Prostate gland (tissue), 2 donors: ENCODE data around the gene CTNS. TPM values are rescaled to one million over a fixed set of nuclear protein-coding genes. Genes with fewer than 3 reads are reported as not detected.

ENCODE experiments used
- DNase-seq: peaks from one replicate; pipeline ENCODE4 v3.0.0-alpha.2; 2019; ENCODE audit warnings: low spot score
- H3K27ac ChIP-seq, 2 donors: fragments of 200-600 bp; sonication (generic); 2 replicates each; pipeline ENCODE4 v1.5.1; 2017 to 2019
- H3K27me3 ChIP-seq: fragments of 200-600 bp; sonication (generic); replicated peaks from 2 replicates; pipeline ENCODE4 v1.5.1; 2019; ENCODE audit not compliant: insufficient read depth
- H3K36me3 ChIP-seq, 2 donors: fragments of 200-600 bp; sonication (generic); 1 replicate in 1 of 2; 2 replicates in 1 of 2; pipeline versions ENCODE4 v1.5.1 to v1.8.1; 2017 to 2019
- H3K4me1 ChIP-seq: fragments of 200-600 bp; sonication (generic); replicated peaks from 2 replicates; pipeline ENCODE4 v1.5.1; 2019
- H3K4me3 ChIP-seq, 2 donors: fragments of 200-600 bp; sonication (generic); 2 replicates each; pipeline ENCODE4 v1.5.1; 2017 to 2019
- H3K9me3 ChIP-seq: fragments of 200-600 bp; sonication (generic); 2 replicates; pipeline ENCODE4 v1.5.1; 2017
- CTCF ChIP-seq, 4 experiments: fragments of 200-600 bp in 2 of 4; fragments of 450-650 bp in 2 of 4; sonication (generic) in 2 of 4; IDR thresholded peaks; 1 replicate in 3 of 4; 2 replicates in 1 of 4; pipeline ENCODE4 v1.5.1; 2016 to 2019; ENCODE audit warnings: antibody characterized with exemption in 4 of 4, mild to moderate bottlenecking in 2 of 4, moderate library complexity in 2 of 4
- POLR2A ChIP-seq: fragments of 450-650 bp; IDR thresholded peaks from one replicate; pipeline ENCODE4 v1.6.1; 2016; ENCODE audit warnings: antibody characterized with exemption, mild to moderate bottlenecking
- POLR2AphosphoS5 ChIP-seq: sonication (generic); formaldehyde crosslinking; IDR thresholded peaks from one replicate; pipeline ENCODE4 v1.6.1; 2017; ENCODE audit warnings: antibody characterized with exemption
- WGBS: methylation state at CpG from one replicate; pipeline ENCODE4 v1.1.5; 2018; 5-methylcytosine and 5-hydroxymethylcytosine counted together
- intact Hi-C: fragments of 100-400 bp; cut with DNase I; formaldehyde crosslinking; loops from one replicate; pipeline ENCODE4 v1.14.2; 2022
- total RNA-seq, 2 donors: library from RNA; depleted of rRNA; stranded (reverse); fragments of >200 nt; gene quantifications; one replicate each; pipeline ENCODE4 v1.1.0, GENCODE V29; 2016

CTNS gene
- total RNA-seq, 2 donors from 2014 or later: 26.9 to 51.2 TPM

GRCh38 chr17:3666516-3666915 lies 30.0 kb downstream of the CTNS start:
- TF ChIP-seq POLR2A: no peak
- no peak for TF ChIP-seq CTCF (IDR thresholded peaks at IDR 0.05)
- TF ChIP-seq POLR2AphosphoS5: no peak
- Histone ChIP-seq H3K27me3 (no peaks in the 10 kb centered on the region), H3K4me3 (no peak overlapping the region), H3K4me1 (peaks cover 13% of the 10 kb centered on the region), H3K27ac (peak overlapping the region; percentile 30 to 36), H3K36me3 (peaks cover 0 to 6% of the 10 kb centered on the region in 2 donors), H3K9me3 (no peaks in the 10 kb centered on the region)
- peak; percentile 37 for DNase-seq
- intact Hi-C loops: no loop called here
- WGBS: 48% methylated on average over 6 of the region's 6 CpGs

GRCh38 chr17:3667366-3668278 lies 31.1 kb downstream of the CTNS start:
- intact Hi-C loops: loop anchor here (1.0 to 2.0 kb wide), 2 partner anchors 31 to 55 kb away; partner anchors contain the start of genes CTNS, HASPIN and SHPK

GRCh38 chr17:3668279-3669084 lies 31.9 kb downstream of the CTNS start, which contains the start of the genes EMC6 and TAX1BP3:
Gene EMC6 (plus strand): TSS chr17:3668812. CDS start chr17:3669147, 335 bp downstream.
Gene TAX1BP3 (minus strand): TSS chr17:3668578. CDS start chr17:3668526, 52 bp downstream.
- TF ChIP-seq POLR2AphosphoS5 (peak; percentile 97), CTCF (IDR thresholded peaks at IDR 0.05) (peak in 1 of 4 experiments; percentile 9), POLR2A (peak; percentile 95)
- H3K9me3 ChIP-seq: no peaks in the 10 kb centered on the region
- WGBS: 1% methylated on average over 45 of the region's 89 CpGs
- intact Hi-C loops: loop anchor here (1.0 to 2.0 kb wide), 2 partner anchors 32 to 54 kb away; partner anchors contain the start of genes CTNS, HASPIN and SHPK
- peak; percentile 98 for DNase-seq
- H3K27ac ChIP-seq: peak within 1 kb of the TSS; percentile 92 to 95
- no peaks in the 10 kb centered on the region for H3K27me3 ChIP-seq
- peaks cover 0 to under 1% of the 10 kb centered on the region in 2 donors for H3K36me3 ChIP-seq
- H3K4me3 ChIP-seq: peak within 1 kb of the TSS; percentile 83 to 90
- H3K4me1 ChIP-seq: peaks cover 13% of the 10 kb centered on the region

More at GRCh38 chr17:3667366-3668278, 31.1 kb downstream of the CTNS start:
- no peaks in the 10 kb centered on the region for H3K27me3 ChIP-seq
- peaks cover 0 to 6% of the 10 kb centered on the region in 2 donors for H3K36me3 ChIP-seq
- TF ChIP-seq POLR2A: peak; percentile 47
- no peak for TF ChIP-seq CTCF (IDR thresholded peaks at IDR 0.05)
- TF ChIP-seq POLR2AphosphoS5: peak; percentile 51
- H3K9me3 ChIP-seq: no peaks in the 10 kb centered on the region
- peaks cover 13% of the 10 kb centered on the region for H3K4me1 ChIP-seq
- peak overlapping the region; percentile 92 to 95 for H3K27ac ChIP-seq
- peak overlapping the region; percentile 83 to 90 for H3K4me3 ChIP-seq
- 2% methylated on average over 39 of the region's 39 CpGs for WGBS
- peak; percentile 82 for DNase-seq

GRCh38 chr17:3669085-3669347 lies 32.5 kb downstream of the CTNS start:
- WGBS: 1% methylated on average over 32 of the region's 32 CpGs
- no peaks in the 10 kb centered on the region for H3K9me3 ChIP-seq
- intact Hi-C loops: loop anchor here (2.0 kb wide), 1 partner anchor 54 kb away; the partner anchor contains the start of gene HASPIN
- H3K4me1 ChIP-seq: peaks cover 13% of the 10 kb centered on the region
- TF ChIP-seq CTCF (IDR thresholded peaks at IDR 0.05) (no peak), POLR2A (no peak), POLR2AphosphoS5 (no peak)
- peak overlapping the region; percentile 83 to 90 for H3K4me3 ChIP-seq
- H3K27ac ChIP-seq: peak overlapping the region; percentile 92 to 95
- no peaks in the 10 kb centered on the region for H3K27me3 ChIP-seq
- no peak for DNase-seq
- no peaks in the 10 kb centered on the region for H3K36me3 ChIP-seq
